Keratinocyte (primary cell): ENCODE measurements around the gene MBTPS1. TPM values are rescaled to one million over a fixed set of nuclear protein-coding genes. Genes with fewer than 3 reads are reported as not detected.

ENCODE experiments used
- DNase-seq: peaks from one replicate; pipeline ENCODE4 v3.0.0-alpha.2; 2011; ENCODE audit warnings: low read depth, missing footprints, low spot score
- FAIRE-seq: peaks from 2 replicates; lab custom pipeline; 2011; peaks lifted over from hg19 to GRCh38; lab: Jason Lieb, UNC
- H2AFZ ChIP-seq: 2 replicates; pipeline ENCODE4 v1.6.0; 2012; ENCODE audit warnings: low read length, control low read depth, inconsistent platforms; ENCODE audit not compliant: control insufficient read depth
- H3K27ac ChIP-seq: 2 replicates; pipeline ENCODE4 v1.5.1; 2011; ENCODE audit warnings: low read length; ENCODE audit not compliant: control insufficient read depth, insufficient read depth
- H3K27me3 ChIP-seq: 3 replicates; pipeline ENCODE4 v1.6.0; 2011; ENCODE audit warnings: low read length; ENCODE audit not compliant: control insufficient read depth, insufficient read depth; ENCODE audit errors: extremely low read depth
- H3K36me3 ChIP-seq, 2 experiments: 2 replicates in 1 of 2; 3 replicates in 1 of 2; pipeline ENCODE4 v1.5.1; 2011; ENCODE audit warnings: low read length in 2 of 2, mild to moderate bottlenecking in 1 of 2; ENCODE audit not compliant: control insufficient read depth in 2 of 2, insufficient read depth in 2 of 2; ENCODE audit errors: extremely low read depth in 1 of 2
- H3K4me1 ChIP-seq: 3 replicates; pipeline ENCODE4 v1.5.1; 2011; ENCODE audit warnings: low read length; ENCODE audit not compliant: control insufficient read depth, insufficient read depth; ENCODE audit errors: extremely low read depth
- H3K4me2 ChIP-seq: 3 replicates; pipeline ENCODE4 v1.6.0; 2011; ENCODE audit warnings: low read depth, low read length; ENCODE audit not compliant: control insufficient read depth, insufficient read depth; ENCODE audit errors: extremely low read depth
- H3K4me3 ChIP-seq, 3 experiments: fragments of 200-600 bp in 1 of 3; sonication (generic) in 1 of 3; 2 replicates in 2 of 3; 3 replicates in 1 of 3; pipeline ENCODE4 v1.5.1; 2011 to 2016; ENCODE audit warnings: low read length in 3 of 3, mild to moderate bottlenecking in 3 of 3, control low read depth in 2 of 3, inconsistent platforms in 1 of 3, low read depth in 1 of 3, mixed read lengths in 1 of 3, mixed run types in 1 of 3, moderate library complexity in 1 of 3; ENCODE audit not compliant: control insufficient read depth in 2 of 3, insufficient read depth in 2 of 3; ENCODE audit errors: extremely low read depth in 1 of 3
- H3K79me2 ChIP-seq: 2 replicates; pipeline ENCODE4 v1.6.0; 2012; ENCODE audit warnings: low read length; ENCODE audit not compliant: control insufficient read depth, insufficient read depth
- H3K9ac ChIP-seq: 3 replicates; pipeline ENCODE4 v1.6.0; 2011; ENCODE audit warnings: low read length; ENCODE audit not compliant: control insufficient read depth, insufficient read depth; ENCODE audit errors: extremely low read depth
- H3K9me1 ChIP-seq: 3 replicates; pipeline ENCODE4 v1.6.0; 2011; ENCODE audit warnings: low read length; ENCODE audit not compliant: control insufficient read depth, insufficient read depth; ENCODE audit errors: extremely low read depth
- H3K9me3 ChIP-seq: 2 replicates; pipeline ENCODE4 v1.5.1; 2012; ENCODE audit warnings: low read depth, low read length; ENCODE audit not compliant: control insufficient read depth
- H4K20me1 ChIP-seq: 3 replicates; pipeline ENCODE4 v1.6.0; 2011; ENCODE audit warnings: low read length; ENCODE audit not compliant: control insufficient read depth, insufficient read depth; ENCODE audit errors: extremely low read depth
- EZH2 ChIP-seq: IDR thresholded peaks from one replicate; pipeline ENCODE4 v1.6.1; 2012; ENCODE audit warnings: inconsistent platforms, mild to moderate bottlenecking, low read length, moderate library complexity
- dilution Hi-C: fragments of 300-500 bp; cut with MboI; formaldehyde crosslinking; loops from one replicate; pipeline ENCODE4 v1.7.0; 2020; ENCODE audit warnings: low sequenced_read_pairs; ENCODE audit not compliant: extremely low pct_ligation_motif_present
- polyA plus RNA-seq, 5 experiments: library from polyadenylated mRNA; depleted of rRNA in 3 of 5; stranded (reverse) in 3 of 5; stranded (forward) in 1 of 5; unstranded in 1 of 5; fragments of >200 nt; gene quantifications; 1 replicate in 1 of 5; 2 replicates in 3 of 5; 3 replicates in 1 of 5; pipeline versions ENCODE4 v1.2.1 to v1.2.3, GENCODE V29; 2011 to 2012; ENCODE audit warnings: missing spikeins in 2 of 5, low read depth in 1 of 5, low replicate concordance in 1 of 5
- TF ChIP-seq, protein P1 (sequence below), 3 experiments: IDR thresholded peaks in 1 of 3; conservative IDR thresholded peaks in 1 of 3; optimal IDR thresholded peaks in 1 of 3; 2 replicates in 2 of 3; 3 replicates in 1 of 3; pipeline versions ENCODE3 to v1.5.1; 2011; ENCODE audit warnings: low read length in 3 of 3, mild to moderate bottlenecking in 3 of 3, moderate library complexity in 2 of 3, control low read depth in 1 of 3, inconsistent platforms in 1 of 3; ENCODE audit not compliant: insufficient read depth in 2 of 3; ENCODE audit errors: extremely low read depth in 1 of 3

The MBTPS1 gene
- polyA plus RNA-seq, 1 donor (not counting 4 experiments of a cell fraction or from before 2014, with no cell fraction given) = 56.0 TPM

- no peaks in the 10 kb centered on the region for H3K27me3 ChIP-seq
- H3K9me3 ChIP-seq = no peaks in the 10 kb centered on the region
- no peak overlapping the region for H3K4me3 ChIP-seq
- no peaks in the 10 kb centered on the region for H4K20me1 ChIP-seq
- no peak overlapping the region for H3K4me2 ChIP-seq
- no peaks in the 10 kb centered on the region for H3K79me2 ChIP-seq
- dilution Hi-C loops = no loop called here
- no peak for DNase-seq
- no peak overlapping the region for H3K9ac ChIP-seq
- no peaks in the 10 kb centered on the region for H3K4me1 ChIP-seq
- FAIRE-seq = no peak
- H3K9me1 ChIP-seq = no peaks in the 10 kb centered on the region
- H2AFZ ChIP-seq = no peak overlapping the region
- H3K36me3 ChIP-seq = no peaks in the 10 kb centered on the region
- no peak overlapping the region for H3K27ac ChIP-seq
- no peak for TF ChIP-seq EZH2
- TF ChIP-seq, protein P1, sequence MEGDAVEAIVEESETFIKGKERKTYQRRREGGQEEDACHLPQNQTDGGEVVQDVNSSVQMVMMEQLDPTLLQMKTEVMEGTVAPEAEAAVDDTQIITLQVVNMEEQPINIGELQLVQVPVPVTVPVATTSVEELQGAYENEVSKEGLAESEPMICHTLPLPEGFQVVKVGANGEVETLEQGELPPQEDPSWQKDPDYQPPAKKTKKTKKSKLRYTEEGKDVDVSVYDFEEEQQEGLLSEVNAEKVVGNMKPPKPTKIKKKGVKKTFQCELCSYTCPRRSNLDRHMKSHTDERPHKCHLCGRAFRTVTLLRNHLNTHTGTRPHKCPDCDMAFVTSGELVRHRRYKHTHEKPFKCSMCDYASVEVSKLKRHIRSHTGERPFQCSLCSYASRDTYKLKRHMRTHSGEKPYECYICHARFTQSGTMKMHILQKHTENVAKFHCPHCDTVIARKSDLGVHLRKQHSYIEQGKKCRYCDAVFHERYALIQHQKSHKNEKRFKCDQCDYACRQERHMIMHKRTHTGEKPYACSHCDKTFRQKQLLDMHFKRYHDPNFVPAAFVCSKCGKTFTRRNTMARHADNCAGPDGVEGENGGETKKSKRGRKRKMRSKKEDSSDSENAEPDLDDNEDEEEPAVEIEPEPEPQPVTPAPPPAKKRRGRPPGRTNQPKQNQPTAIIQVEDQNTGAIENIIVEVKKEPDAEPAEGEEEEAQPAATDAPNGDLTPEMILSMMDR (optimal IDR thresholded peaks at IDR 0.05 in 1 of 3, IDR thresholded peaks at IDR 0.05 in 1 of 3, conservative IDR thresholded peaks at IDR 0.05 in 1 of 3; ENCODE audit: extremely low read depth in 1 of 3, insufficient read depth in 2 of 3, low read length in 3 of 3) = no peak
Observed at GRCh38 chr16:84137287-84137686, 20.5 kb upstream of the MBTPS1 start.

- H3K9ac ChIP-seq = no peak overlapping the region
- no peaks in the 10 kb centered on the region for H3K4me1 ChIP-seq
- no peak overlapping the region for H2AFZ ChIP-seq
- H3K79me2 ChIP-seq = no peaks in the 10 kb centered on the region
- FAIRE-seq (no peak), DNase-seq (no peak)
- H3K9me3 ChIP-seq = no peaks in the 10 kb centered on the region
- no peak for TF ChIP-seq EZH2
- TF ChIP-seq, protein P1 (optimal IDR thresholded peaks at IDR 0.05 in 1 of 3, IDR thresholded peaks at IDR 0.05 in 1 of 3, conservative IDR thresholded peaks at IDR 0.05 in 1 of 3; ENCODE audit: extremely low read depth in 1 of 3, insufficient read depth in 2 of 3, low read length in 3 of 3) = no peak
- dilution Hi-C loops = no loop called here
- no peak overlapping the region for H3K4me3 ChIP-seq
- no peaks in the 10 kb centered on the region for H3K36me3 ChIP-seq
- H3K4me2 ChIP-seq = no peak overlapping the region
- no peaks in the 10 kb centered on the region for H3K9me1 ChIP-seq
- no peaks in the 10 kb centered on the region for H4K20me1 ChIP-seq
- no peak overlapping the region for H3K27ac ChIP-seq
- no peaks in the 10 kb centered on the region for H3K27me3 ChIP-seq
Observed at GRCh38 chr16:84136331-84137125, 19.8 kb upstream of the MBTPS1 start.
